ENCODE measurements around the gene UQCRFS1.
A peak's percentile ranks its signal among the peaks of the same experiment; 100 is the strongest.
"Not testable (repeated sequence)": the region's sequence is repeated elsewhere in the genome, so short reads cannot be mapped to it uniquely, and the experiment has no call there.

The UQCRFS1 gene

GRCh38 chr19:29212648-29213573, at the start of gene UQCRFS1:
Gene UQCRFS1, minus strand, starts transcription at chr19:29213151. Its CDS starts 33 bp downstream, at chr19:29213118.
- DNase-seq (ENCODE audit: low read depth, low spot score): peak; percentile 97

GRCh38 chr19:29262085-29262484, 49.1 kb upstream of the UQCRFS1 start:
- DNase-seq (ENCODE audit: low read depth, low spot score): no peak

GRCh38 chr19:29260477-29261317, 47.7 kb upstream of the UQCRFS1 start:
- peak; percentile 6 for DNase-seq (ENCODE audit: low read depth, low spot score)

- DNase-seq (ENCODE audit: low read depth, low spot score): no peak
Observed at GRCh38 chr19:29259867-29260281, 46.9 kb upstream of the UQCRFS1 start.

GRCh38 chr19:29259153-29259552, 46.2 kb upstream of the UQCRFS1 start:
- DNase-seq (ENCODE audit: low read depth, low spot score): no peak

- DNase-seq (ENCODE audit: low read depth, low spot score): no peak
Observed at GRCh38 chr19:29256516-29256915, 43.6 kb upstream of the UQCRFS1 start.

GRCh38 chr19:29255912-29256311, 43.0 kb upstream of the UQCRFS1 start:
- DNase-seq (ENCODE audit: low read depth, low spot score): no peak

GRCh38 chr19:29255006-29255405, 42.1 kb upstream of the UQCRFS1 start:
- no peak for DNase-seq (ENCODE audit: low read depth, low spot score)

GRCh38 chr19:29249798-29250197, 36.8 kb upstream of the UQCRFS1 start:
- not testable (repeated sequence) for DNase-seq (ENCODE audit: low read depth, low spot score)

GRCh38 chr19:29248332-29248844, 35.4 kb upstream of the UQCRFS1 start:
- no peak for DNase-seq (ENCODE audit: low read depth, low spot score)

GRCh38 chr19:29247872-29248271, 34.9 kb upstream of the UQCRFS1 start:
- peak; percentile 11 for DNase-seq (ENCODE audit: low read depth, low spot score)

GRCh38 chr19:29247471-29247870, 34.5 kb upstream of the UQCRFS1 start:
- no peak for DNase-seq (ENCODE audit: low read depth, low spot score)

GRCh38 chr19:29247051-29247450, 34.1 kb upstream of the UQCRFS1 start:
- DNase-seq (ENCODE audit: low read depth, low spot score): no peak

GRCh38 chr19:29245215-29245614, 32.3 kb upstream of the UQCRFS1 start:
- peak; percentile 5 for DNase-seq (ENCODE audit: low read depth, low spot score)

GRCh38 chr19:29241324-29241723, 28.4 kb upstream of the UQCRFS1 start:
- DNase-seq (ENCODE audit: low read depth, low spot score): no peak

GRCh38 chr19:29239213-29239776, 26.3 kb upstream of the UQCRFS1 start:
- DNase-seq (ENCODE audit: low read depth, low spot score): no peak

GRCh38 chr19:29233591-29233990, 20.6 kb upstream of the UQCRFS1 start:
- DNase-seq (ENCODE audit: low read depth, low spot score): no peak

- no peak for DNase-seq (ENCODE audit: low read depth, low spot score)
Observed at GRCh38 chr19:29232315-29232852, 19.4 kb upstream of the UQCRFS1 start.

GRCh38 chr19:29231306-29231705, 18.4 kb upstream of the UQCRFS1 start:
- not testable (repeated sequence) for DNase-seq (ENCODE audit: low read depth, low spot score)

- no peak for DNase-seq (ENCODE audit: low read depth, low spot score)
Observed at GRCh38 chr19:29217616-29218015, 4.7 kb upstream of the UQCRFS1 start.

- no peak for DNase-seq (ENCODE audit: low read depth, low spot score)
Observed at GRCh38 chr19:29216021-29216420, 3.1 kb upstream of the UQCRFS1 start.

Measured in astrocyte of the hippocampus (primary cell).